HG02938 (cell line): ENCODE data around the gene FOXI3.

Experiments used
- ATAC-seq: cut with Tn5 transposase; IDR thresholded peaks from one replicate; pipeline ENCODE4 v1.9.1; 2021; ENCODE audit warnings: mild to moderate bottlenecking, moderate library complexity; ENCODE audit not compliant: unreplicated experiment

Gene FOXI3

DNA sequence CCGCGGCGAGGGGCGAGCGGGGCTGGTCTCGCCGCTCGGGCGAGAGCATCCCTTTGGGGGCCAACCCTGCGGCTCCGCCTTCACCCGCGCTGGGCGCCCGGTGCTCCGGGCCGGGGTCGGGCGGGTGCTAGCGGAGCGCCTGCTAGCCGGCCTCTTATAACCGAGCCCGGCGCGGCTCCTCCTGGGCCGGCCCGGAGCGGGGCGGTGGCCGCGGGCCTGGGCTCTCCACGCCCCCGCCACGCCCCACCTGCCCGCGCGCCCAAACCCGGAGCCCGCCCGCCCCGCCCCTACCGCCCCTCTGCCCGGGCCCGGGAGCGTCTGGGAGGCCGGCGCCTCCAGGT is at the start of gene FOXI3:
TSS of gene FOXI3 (minus strand) at position 129 of the 341 bp plus-strand sequence. CDS start 158 bp downstream, outside the sequence.
- ATAC-seq: no peak

DNA sequence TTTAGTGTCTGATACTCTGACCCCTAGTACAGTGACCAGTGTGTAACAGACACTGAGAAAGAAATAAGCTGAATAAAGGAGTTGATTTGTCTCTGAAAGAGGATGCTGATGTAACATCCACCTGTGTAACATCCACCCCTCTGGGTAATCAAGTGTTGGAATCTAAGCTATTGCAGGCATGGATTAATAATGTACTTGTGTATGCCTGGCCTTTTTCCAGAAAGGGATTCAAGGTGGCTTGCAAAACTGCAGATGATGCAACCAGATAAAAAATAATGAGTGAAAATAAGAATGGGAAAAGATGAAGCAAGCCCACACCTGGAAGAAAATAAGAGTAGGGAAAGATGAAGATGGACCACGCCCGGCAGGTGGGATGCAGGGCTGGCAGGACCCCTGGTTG is 48.2 kb upstream of the FOXI3 start:
- ATAC-seq: no peak

DNA sequence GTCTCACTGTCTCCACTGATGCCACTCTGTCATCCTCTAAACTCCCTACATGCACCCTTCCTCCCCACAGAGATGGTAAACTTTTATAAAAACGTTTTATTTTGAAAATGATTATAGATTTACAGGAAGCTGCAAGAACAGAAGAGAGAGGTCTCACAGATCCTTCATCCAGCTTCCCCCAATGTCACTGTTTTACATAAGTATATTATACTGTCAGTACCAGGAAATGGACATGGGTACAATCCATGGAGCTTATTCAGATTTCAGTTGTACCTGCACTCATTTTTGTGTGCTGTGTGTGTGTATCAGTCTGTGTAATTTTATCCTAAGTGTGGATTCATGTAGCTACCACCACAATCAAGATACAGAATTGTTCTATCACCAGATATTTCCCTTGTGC is 46.7 kb upstream of the FOXI3 start:
- ATAC-seq: no peak

DNA sequence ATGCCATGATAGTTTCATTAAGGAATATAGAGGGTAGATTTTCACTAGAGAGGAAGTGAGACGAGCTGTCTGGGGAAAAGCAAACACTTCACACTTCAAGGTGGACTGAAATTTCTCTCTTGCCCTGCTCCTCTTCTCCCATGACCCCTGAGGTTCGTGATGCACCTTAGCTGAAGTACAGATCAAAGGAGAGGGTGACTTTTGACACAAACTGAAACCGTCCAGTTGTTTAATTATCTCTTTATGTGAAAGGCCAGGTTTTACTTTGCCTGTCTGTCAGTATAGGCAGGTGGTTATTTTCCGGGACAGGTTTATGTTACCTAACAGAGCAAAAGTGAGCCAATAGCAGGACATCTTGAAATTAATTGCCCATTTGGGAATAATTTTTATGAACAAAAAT is 41.0 kb upstream of the FOXI3 start:
- ATAC-seq: no peak

DNA sequence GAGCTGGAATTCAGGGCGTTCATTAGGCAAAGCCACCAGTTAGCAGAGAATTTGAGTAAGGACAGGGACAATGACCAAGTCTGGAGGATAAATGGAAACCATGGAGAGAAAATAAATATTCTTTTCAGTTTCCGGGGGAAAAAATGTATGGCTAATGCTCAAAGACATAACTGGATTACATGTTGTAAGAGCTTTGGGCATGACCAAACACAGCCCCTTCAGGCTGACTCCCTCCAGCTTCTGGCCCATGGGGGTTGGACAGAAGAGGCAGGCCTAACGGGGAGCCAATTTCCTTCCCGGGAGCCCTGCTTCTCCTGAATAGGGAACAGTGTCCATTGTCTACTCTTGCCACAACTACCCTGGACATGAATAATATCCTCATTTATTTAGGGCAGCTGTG is 39.5 kb upstream of the FOXI3 start:
- no peak for ATAC-seq

DNA sequence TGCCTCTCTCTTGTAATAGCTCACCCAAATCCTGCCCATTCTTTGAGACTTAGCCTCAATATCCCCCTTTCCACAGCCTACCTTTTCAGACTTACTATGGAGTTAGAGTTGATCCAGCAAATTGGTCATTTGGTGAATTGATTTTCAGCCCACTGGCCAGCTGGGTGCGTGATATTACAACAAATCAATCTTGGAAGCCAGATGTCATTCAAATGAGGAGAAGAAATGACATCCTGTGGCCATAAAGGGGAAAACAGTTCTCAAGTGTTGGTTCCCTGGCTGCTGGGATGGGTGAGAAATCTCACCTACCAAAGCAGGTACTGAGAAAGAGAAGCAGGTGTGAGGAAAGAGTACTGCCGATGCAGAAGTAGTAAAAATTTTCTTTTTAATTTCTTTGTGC is 36.7 kb upstream of the FOXI3 start:
- no peak for ATAC-seq

DNA sequence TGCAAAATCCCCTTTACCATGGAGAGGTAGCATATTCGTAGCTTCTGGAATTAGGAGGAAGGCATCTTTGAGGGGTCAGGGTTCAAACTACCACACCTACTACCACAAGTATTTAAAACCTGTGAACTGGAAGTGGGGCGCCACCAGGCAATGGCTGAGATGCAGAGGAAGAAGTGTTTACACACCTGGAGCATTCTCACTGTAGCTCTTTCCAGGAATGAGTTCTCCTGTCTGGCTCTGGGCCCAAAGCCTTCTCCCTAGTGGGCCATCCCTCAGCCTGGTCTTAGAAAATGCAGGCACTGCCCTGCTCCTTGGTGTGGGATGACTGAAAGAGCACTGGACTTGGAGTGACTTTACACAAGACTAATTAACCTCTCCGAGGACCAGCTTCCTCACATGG is 30.7 kb upstream of the FOXI3 start:
- no peak for ATAC-seq

DNA sequence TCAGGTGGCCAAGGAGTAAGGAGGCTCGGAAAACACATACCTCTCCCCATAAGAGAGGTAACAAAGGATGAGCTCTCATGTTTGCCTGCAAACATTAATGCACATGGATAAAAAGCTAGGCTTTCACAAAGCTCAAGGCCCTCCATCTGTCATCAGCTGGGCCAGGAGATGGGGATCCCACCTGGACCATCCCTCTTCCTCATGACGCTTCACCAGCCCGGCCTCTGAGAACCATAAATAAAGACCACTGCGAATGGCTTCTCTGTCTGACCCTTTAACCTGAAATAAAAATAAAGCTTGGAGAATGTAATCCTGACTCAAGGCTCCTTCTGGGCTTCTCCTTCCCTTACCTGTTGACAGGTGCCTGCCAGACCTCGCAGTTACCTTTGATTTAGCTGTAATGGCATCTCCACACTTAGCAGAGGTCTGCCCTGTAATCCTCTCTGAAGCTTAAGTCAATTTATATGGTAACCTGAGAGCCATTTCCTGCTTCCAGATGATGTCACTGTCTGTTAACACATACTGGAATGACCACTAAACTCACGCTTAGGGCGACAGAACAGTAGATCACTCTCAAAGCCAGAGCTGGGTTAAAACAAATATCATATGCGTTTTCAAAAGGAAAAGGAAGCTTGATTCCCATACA is 29.3 kb upstream of the FOXI3 start:
- no peak for ATAC-seq

DNA sequence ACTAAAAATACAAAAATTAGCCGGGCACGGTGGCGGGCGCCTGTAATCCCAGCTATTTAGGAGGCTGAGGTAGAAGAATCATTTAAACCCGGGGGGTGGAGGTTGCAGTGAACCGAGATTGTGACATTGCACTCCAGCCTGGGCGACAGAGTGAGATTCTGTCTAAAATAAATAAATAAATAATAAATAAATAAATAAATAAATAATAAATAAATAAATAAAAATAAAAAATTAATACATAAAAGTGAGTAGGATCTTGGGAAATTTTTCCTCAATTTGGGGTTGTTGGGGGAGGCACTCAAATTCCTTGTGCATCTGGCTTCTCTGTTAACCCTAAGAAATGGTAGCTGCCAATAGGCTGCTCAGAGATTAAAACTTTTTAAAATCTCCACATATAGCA is 20.3 kb upstream of the FOXI3 start:
- ATAC-seq: no peak

DNA sequence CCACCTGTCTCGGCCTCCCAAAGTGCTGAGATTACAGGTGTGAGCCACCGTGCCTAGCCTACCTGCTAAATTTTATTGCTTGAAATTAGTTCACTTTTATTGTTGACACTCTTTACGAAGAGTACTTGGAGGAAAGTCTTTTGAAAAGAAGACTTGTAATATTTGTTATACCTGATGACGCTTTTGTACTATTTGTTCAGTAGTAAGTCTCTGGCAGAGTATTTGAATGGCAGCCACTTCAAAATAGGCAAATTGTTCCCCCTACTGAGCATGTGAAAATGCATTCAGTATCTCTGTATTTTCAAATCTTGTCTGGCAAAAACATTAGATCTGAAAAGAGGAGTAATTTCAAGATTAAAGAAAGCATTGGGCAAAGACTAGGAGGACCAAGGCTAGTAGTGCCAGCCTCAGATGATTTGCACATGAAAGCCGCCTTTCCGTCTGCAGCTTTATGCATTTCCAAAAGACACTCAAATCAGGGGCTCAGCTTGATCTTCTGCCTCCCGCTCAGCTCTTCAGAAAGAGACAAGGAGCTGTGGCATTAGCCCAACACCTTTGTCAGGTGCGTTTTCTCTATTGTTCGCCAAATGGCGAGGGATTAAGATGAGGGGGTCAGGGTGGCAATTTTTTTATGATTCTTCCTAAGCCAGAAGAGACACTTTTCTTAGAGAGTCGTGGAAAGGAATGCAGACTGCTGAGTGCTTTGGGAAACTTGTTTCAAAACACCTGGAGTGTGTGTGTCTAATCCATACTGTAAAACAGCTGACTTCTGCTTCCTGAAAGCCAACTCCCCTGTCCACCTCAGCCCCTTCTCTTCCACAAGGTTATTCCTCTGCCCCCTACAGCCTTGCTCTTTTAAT is 18.8 kb upstream of the FOXI3 start:
- ATAC-seq: no peak

DNA sequence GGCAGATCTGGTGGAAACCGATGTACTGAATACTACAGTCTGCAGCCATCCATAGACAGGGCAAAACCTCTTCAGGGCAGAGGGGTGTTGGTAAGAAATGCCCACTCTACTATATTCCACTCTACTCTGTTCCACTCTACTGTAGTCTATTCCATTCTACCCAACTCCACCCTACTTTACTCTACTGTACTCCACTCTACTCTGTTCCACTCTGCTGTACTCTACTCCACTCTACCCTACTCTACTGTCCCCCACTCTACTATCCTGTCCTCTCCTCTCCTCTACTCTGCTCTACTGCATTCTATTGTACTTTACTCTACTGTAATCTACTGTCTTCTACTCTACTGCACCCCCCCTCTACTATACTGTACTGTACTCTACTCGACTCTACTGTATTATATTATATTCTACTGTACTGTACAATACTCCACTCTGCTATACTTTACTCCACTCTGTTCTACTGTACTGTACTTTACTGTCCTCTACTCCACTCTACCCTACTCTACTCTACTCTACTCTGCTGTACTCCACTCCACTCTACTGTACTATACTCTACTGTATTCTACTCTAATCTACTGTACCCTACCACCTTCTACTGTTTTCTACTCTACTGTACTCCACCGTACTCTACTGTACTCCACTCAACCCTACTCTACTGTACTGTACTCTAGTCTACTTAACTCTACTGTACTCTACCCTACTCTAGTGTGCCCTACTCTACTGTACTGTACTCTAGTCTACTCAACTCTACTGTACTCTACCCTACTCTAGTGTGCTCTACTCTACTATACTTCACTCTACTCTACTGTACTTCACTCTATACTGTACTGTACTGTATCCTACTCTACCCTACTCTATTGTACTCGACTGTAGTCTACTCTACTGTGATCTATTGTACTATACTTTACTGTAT is 17.0 kb upstream of the FOXI3 start:
- no peak for ATAC-seq

DNA sequence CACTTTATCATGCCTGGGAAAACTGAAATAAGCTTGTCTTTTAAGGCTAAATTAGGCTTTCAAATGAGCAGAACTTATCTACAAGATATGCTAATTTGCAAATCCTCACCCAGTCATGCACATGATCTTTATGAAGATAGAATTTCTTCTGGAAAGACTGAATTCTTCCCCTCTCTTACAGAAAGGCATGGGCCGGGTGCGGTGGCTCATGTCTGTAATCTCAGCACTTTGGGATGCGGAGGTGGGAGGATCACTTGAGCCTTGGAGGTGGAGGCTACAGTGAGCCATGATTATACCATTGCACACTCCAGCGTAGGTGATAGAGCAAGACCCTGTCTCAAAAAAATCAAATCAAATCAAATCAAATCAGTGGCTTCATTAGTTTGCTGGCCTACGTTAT is 11.7 kb upstream of the FOXI3 start:
- no peak for ATAC-seq

DNA sequence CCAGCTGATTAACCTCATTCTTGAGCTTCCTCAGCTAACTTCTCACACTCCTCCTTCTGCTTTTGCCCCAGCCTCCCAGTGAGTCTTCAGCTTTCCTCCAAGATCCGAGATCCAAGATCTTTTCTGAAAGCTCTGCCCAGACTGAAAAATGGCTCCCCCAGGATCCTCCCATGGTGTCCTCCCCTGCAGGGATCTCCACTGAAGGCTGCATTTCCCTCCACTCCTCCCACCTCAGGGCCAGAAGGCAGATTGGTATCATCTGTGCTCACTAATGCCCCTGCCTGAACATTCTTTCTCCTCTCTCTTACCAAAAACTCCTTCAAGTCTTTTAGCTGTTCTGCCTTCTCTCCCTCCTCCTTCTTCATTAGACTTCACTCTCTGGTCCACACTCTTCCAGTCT is 6.1 kb upstream of the FOXI3 start:
- ATAC-seq: no peak

DNA sequence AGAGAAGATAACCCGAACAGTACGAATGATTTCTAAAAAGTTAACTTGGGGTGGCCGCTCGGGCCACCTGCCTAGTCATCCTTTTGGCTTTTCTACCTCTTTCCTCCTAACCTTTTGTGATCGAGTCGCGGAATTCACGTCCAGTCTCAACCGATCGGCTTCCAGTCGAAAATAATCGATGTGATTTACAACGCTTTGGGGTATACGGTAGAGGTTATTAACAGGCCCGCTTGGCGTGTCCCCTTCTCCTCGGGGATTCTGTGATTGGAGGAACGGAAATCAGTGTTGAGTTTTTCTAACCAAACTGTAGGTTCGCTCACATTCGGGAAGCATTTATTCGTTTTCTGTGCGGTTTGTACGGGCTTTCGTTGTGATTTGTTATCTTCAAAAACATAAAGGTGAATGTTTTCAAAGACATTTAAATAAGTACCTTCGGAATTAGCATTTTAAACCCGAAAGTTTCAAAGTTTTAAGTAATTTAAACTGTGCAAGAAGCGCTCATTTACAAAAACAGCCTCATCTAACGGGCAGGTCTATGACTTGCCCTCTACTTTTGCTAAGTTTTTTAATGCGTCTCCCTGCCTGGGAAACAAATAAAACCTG is 588 bp upstream of the FOXI3 start:
- no peak for ATAC-seq

DNA sequence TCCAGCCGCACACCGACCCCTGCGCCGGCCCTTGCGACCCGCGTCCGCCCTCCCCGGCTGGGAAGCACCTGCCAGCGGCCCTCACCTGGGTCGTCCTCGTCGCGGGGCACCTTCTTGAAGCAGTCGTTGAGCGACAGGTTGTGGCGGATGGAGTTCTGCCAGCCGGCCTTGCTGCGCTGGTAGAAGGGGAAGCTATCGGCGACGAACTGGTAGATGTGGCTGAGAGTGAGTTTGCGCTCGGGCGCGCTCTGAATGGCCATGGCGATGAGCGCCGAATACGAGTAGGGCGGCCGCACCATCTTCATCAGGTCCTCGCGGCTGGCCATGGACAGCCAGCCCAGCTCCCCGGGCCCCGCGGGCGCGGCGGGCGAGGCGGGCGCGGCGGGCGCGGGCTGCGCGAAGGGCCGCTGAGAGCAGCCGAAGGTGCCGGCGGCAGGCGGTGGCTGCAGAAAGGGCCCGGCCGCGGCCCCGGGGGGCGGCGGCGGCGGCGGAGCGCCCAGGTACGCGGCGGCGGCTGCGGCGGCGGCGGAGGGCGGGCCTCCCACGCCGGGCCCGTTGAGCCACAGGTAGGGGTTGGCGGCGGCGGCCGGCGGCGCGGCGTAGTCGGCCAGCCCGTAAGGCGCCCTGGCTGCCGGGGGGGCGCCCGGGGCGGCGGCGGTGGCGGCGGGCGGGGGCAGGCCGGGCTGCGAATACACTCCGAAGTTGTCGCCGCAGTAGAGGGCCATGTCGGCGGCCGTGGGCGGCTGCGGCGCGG is 505 bp downstream of the FOXI3 start:
- no peak for ATAC-seq

DNA sequence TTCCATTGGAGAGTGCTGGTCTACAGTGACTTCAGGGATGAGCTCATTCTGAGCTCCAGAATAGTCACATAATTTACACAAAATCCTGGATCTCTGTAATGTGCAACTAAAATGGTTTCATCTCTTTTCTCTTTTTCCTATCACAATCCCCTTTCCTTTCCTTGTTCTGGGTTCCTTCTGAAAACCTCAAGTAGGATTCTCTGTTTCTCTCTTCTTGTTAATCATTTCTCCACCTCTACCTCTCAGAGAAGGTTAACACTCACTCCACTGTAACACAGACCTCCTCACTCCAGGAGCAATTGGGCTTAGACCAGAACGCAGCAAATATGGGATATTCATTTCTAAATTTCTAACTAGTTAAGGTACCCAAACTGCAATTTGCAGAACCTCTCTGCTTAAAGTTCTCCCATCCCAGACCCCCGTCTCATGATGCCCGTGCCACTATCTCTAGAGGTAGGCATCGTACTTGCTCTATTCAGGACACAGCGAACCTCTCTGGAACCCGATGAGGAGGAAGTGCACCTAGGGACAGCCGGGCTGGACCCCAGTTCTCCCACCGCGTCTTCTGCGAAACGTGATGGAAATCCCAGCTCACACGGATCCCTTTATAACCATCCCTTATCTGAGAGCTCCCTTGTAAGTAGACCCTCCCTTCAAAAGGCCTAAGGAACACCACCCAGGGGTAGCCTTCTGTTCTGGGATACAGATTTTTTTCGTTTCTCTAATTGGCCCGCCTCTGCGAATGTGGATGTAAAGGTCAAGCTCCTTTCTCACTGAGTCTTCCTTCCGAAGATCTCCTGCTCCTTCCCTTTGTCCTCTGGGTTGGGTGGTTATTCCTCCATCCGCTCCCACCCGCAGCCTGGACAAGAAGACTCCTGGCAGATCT is 1.3 kb downstream of the FOXI3 start:
- no peak for ATAC-seq

DNA sequence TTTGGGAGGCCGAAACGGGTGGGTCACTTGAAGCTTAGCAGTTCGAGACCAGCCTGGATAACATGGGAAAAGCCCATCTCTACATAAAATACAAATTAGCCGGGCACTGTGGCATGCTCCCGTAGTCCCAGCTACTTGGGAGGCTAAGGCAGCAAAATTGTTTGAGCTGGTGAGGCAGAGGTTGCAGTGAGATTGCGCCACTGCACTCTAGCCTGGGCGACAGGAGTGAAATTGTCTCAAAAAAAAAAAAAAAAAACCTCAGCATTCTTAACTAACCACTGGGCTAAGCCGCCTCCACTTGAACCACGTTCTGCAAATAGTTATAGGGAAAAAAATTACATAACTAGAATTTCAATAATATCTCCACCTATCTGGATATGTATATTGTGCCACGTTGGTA is 2.3 kb downstream of the FOXI3 start:
- no peak for ATAC-seq

DNA sequence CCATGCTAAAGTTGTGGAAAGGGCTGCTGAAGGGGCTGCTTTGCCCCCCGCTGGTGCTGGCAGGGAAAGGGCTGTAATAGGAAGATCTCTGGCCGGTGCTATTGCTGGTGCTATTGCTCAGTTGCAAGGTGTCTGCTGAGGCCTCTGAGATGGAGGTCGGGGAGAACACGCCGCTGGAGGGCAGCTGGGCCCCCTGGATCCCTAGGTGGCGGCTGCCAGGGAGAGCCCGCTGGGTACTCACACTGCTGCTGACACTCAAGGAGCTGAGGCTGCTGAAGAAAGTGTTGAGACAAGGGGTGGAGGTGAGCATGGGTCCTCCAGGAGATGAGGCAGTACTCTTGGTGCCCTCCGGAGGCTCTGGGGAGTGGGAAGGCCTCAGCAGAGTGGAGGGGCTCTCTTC is 4.2 kb downstream of the FOXI3 start:
- ATAC-seq: no peak

DNA sequence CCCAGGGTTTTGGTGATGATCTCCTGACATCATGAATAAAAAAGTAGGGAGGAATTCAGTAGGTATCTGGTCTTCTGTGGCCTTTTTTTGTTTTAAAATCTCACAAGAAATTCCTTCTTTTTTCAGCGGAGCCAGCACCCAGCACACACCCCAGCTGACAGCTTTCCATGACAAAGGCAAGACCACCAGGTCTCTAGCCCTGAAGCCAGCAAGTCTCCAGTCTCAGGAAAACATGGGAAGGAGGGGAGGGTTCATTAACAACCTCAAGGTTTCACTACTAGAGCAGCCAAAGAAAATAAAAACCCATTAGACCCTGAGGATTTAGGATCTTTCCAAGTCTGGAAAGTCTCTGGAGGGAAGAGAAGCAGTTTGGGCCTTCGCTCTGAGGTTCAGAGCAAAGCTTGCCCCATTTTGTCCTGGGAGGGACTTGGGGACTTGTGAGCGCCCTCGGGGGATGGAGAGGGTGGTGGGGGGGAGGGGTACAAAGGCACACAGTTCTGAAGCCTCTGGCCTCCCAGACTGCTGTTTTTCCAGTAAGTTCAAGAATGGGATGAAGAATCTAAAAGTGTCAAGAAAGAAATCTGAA is 9.0 kb downstream of the FOXI3 start:
- no peak for ATAC-seq
